Spleen (tissue), 11 donors: ENCODE results near the gene CD82. TPM values are rescaled to one million over a fixed set of nuclear protein-coding genes. Genes with fewer than 3 reads are reported as not detected.

ENCODE experiments used
- DNase-seq: peaks from one replicate; pipeline ENCODE4 v3.0.0-alpha.2; 2020
- H3K27ac ChIP-seq, 8 donors: fragments of 200-600 bp; sonication (generic) in 7 of 8; 1 replicate in 4 of 8; 2 replicates in 4 of 8; pipeline versions ENCODE4 v1.5.0 to v1.8.0; 2016 to 2021; ENCODE audit warnings: inconsistent platforms in 4 of 8, mild to moderate bottlenecking in 4 of 8, moderate library complexity in 1 of 8
- H3K27me3 ChIP-seq, 7 donors: fragments of 200-600 bp; sonication (generic) in 6 of 7; replicated peaks in 1 of 7; 1 replicate in 4 of 7; 2 replicates in 3 of 7; pipeline versions ENCODE4 v1.5.0 to v1.8.0; 2016 to 2021; ENCODE audit warnings: inconsistent platforms in 3 of 7, mild to moderate bottlenecking in 1 of 7
- H3K36me3 ChIP-seq, 6 donors: fragments of 200-600 bp; sonication (generic) in 5 of 6; 1 replicate in 4 of 6; 2 replicates in 2 of 6; pipeline versions ENCODE4 v1.5.0 to v1.8.0; 2016 to 2021; ENCODE audit warnings: inconsistent platforms in 2 of 6
- H3K4me1 ChIP-seq, 6 donors: fragments of 200-600 bp; sonication (generic) in 5 of 6; 1 replicate in 3 of 6; 2 replicates in 3 of 6; pipeline versions ENCODE4 v1.5.0 to v1.8.0; 2016 to 2021; ENCODE audit warnings: inconsistent platforms in 3 of 6
- H3K4me3 ChIP-seq, 8 donors: fragments of 200-600 bp; sonication (generic) in 7 of 8; 1 replicate in 4 of 8; 2 replicates in 4 of 8; pipeline versions ENCODE4 v1.5.0 to v1.8.0; 2016 to 2021; ENCODE audit warnings: inconsistent platforms in 4 of 8, mild to moderate bottlenecking in 4 of 8, moderate library complexity in 2 of 8
- H3K9me3 ChIP-seq, 8 donors: fragments of 200-600 bp; sonication (generic) in 7 of 8; 1 replicate in 4 of 8; 2 replicates in 4 of 8; pipeline versions ENCODE4 v1.5.0 to v1.8.0; 2016 to 2021; ENCODE audit warnings: inconsistent platforms in 4 of 8
- CTCF ChIP-seq, 11 experiments: fragments of 200-600 bp in 7 of 11; fragments of 450-650 bp in 4 of 11; sonication (generic) in 4 of 11; IDR thresholded peaks in 8 of 11; conservative IDR thresholded peaks in 3 of 11; 1 replicate in 7 of 11; 2 replicates in 4 of 11; pipeline versions ENCODE4 v1.4.0 to v1.8.0; 2016 to 2021; ENCODE audit warnings: antibody characterized with exemption in 11 of 11, inconsistent platforms in 4 of 11, mild to moderate bottlenecking in 1 of 11
- POLR2A ChIP-seq, 3 donors: fragments of 450-650 bp; IDR thresholded peaks; one replicate each; pipeline ENCODE4 v1.5.1; 2017; ENCODE audit warnings: antibody characterized with exemption in 3 of 3, mild to moderate bottlenecking in 1 of 3
- POLR2AphosphoS5 ChIP-seq, 3 donors: sonication (generic); formaldehyde crosslinking; IDR thresholded peaks; one replicate each; pipeline ENCODE4 v1.5.1; 2017; ENCODE audit warnings: antibody characterized with exemption in 3 of 3
- WGBS, 5 donors: extraction: QIAGEN DNeasy Blood & Tissue Kit in 3 of 5; methylation state at CpG; one replicate each; pipeline versions ENCODE4 v1.1.5 to v1.1.7; 2013 to 2018; 5-methylcytosine and 5-hydroxymethylcytosine counted together
- intact Hi-C: fragments of 100-400 bp; cut with DNase I; formaldehyde crosslinking; loops from one replicate; pipeline ENCODE4 v1.15.0; 2023; ENCODE audit warnings: low total_unique reads
- polyA plus RNA-seq, 3 donors: library from polyadenylated mRNA; stranded (reverse); fragments of 200-250 nt; gene quantifications; one replicate each; pipeline ENCODE4 v1.2.1, GENCODE V29; 2013
- total RNA-seq, 7 donors: library from RNA; depleted of rRNA in 3 of 7; stranded (reverse); fragments of >200 nt in 3 of 7; fragmentation: NEBNext Ultra II Directional in 4 of 7; extraction: Animal tissue kit (Norgen Biotek cat#: 25700) in 4 of 7; gene quantifications; one replicate each; pipeline versions ENCODE4 v1.1.0 to v1.2.1, GENCODE V29; 2016 to 2021
- donor health status: healthy with polysubstance abuse.
- donor health status: DM: no; HTN: no; CAD: no; lungs with moderate emphysema.
- donor health status: DM: no; HTN: no; CAD: no.
- donor health status: Bipolar disorder and iron deficiency.
- donor health status: healthy.
- donor health status: DM: no; HTN: no; CAD: no.
- donor health status: DM: yes; HTN: yes; CAD: no.

CD82 gene
- total and polyA plus RNA-seq, 10 donors, result 27.8 to 174 (median 95.2) TPM

GRCh38 chr11:44634401-44635281 lies 69.2 kb downstream of the CD82 start:
- no peak for TF ChIP-seq CTCF (IDR thresholded peaks at IDR 0.05 in 8 of 11, conservative IDR thresholded peaks at IDR 0.05 in 3 of 11)
- TF ChIP-seq POLR2AphosphoS5 (IDR thresholded peaks at IDR 0.05), result peak in 1 of 3 donors; percentile 36
- TF ChIP-seq POLR2A (IDR thresholded peaks at IDR 0.05), result no peak
- H3K9me3 ChIP-seq, result no peaks in the 10 kb centered on the region
- intact Hi-C loops, result no loop called here
- H3K4me3 ChIP-seq, result no peak overlapping the region
- peaks cover 0 to 27% (median 14%) of the 10 kb centered on the region in 6 donors for H3K4me1 ChIP-seq
- H3K27me3 ChIP-seq, result peaks cover 0 to 27% (median 0%) of the 10 kb centered on the region in 7 donors
- WGBS, 5 donors, result 52 to 70% (median 58%) methylated on average over 13 to 24 of the region's 24 CpGs
- H3K27ac ChIP-seq, result no peak overlapping the region
- H3K36me3 ChIP-seq, result no peaks in the 10 kb centered on the region
- peak; percentile 76 for DNase-seq

- Histone ChIP-seq H3K27me3 (peaks cover 0 to 27% (median 0%) of the 10 kb centered on the region in 7 donors), H3K4me3 (no peak overlapping the region), H3K9me3 (peaks cover 0 to 10% (median 6%) of the 10 kb centered on the region in 8 donors), H3K36me3 (no peaks in the 10 kb centered on the region), H3K4me1 (peaks cover 0 to 26% (median 12%) of the 10 kb centered on the region in 6 donors), H3K27ac (peak overlapping the region in 2 of 8 donors; percentile 30 to 37)
- no peak for DNase-seq
- intact Hi-C loops, result no loop called here
- TF ChIP-seq CTCF (IDR thresholded peaks at IDR 0.05 in 8 of 11, conservative IDR thresholded peaks at IDR 0.05 in 3 of 11) (no peak), POLR2AphosphoS5 (IDR thresholded peaks at IDR 0.05) (no peak), POLR2A (IDR thresholded peaks at IDR 0.05) (no peak)
- 32 to 76% (median 43%) methylated on average over 2 of the region's 2 CpGs for WGBS, 5 donors
Measured at GRCh38 chr11:44637487-44637886, 72.0 kb downstream of the CD82 start.

- 70 to 86% (median 75%) methylated on average over 7 of the region's 7 CpGs for WGBS, 5 donors
- peak; percentile 39 for DNase-seq
- Histone ChIP-seq H3K4me3 (no peak overlapping the region), H3K9me3 (peaks cover 0 to 16% (median 11%) of the 10 kb centered on the region in 8 donors), H3K27ac (peak overlapping the region in 2 of 8 donors; percentile 11 to 19), H3K36me3 (no peaks in the 10 kb centered on the region), H3K4me1 (peaks cover 0 to 20% (median 9%) of the 10 kb centered on the region in 6 donors), H3K27me3 (peaks cover 0 to 25% (median 0%) of the 10 kb centered on the region in 7 donors)
- TF ChIP-seq POLR2AphosphoS5 (IDR thresholded peaks at IDR 0.05) (no peak), POLR2A (IDR thresholded peaks at IDR 0.05) (no peak), CTCF (IDR thresholded peaks at IDR 0.05 in 8 of 11, conservative IDR thresholded peaks at IDR 0.05 in 3 of 11) (no peak)
- intact Hi-C loops, result no loop called here
Measured at GRCh38 chr11:44638032-44638431, 72.6 kb downstream of the CD82 start.

- intact Hi-C loops, result no loop called here
Measured at GRCh38 chr11:44643217-44643616, 77.8 kb downstream of the CD82 start.

More at GRCh38 chr11:44643217-44643616, 77.8 kb downstream of the CD82 start:
- Histone ChIP-seq H3K36me3 (no peaks in the 10 kb centered on the region), H3K9me3 (peaks cover 0 to 46% (median 34%) of the 10 kb centered on the region in 8 donors), H3K27me3 (no peaks in the 10 kb centered on the region), H3K27ac (no peak overlapping the region), H3K4me3 (no peak overlapping the region), H3K4me1 (peaks cover 0 to 1% (median 0%) of the 10 kb centered on the region in 6 donors)
- TF ChIP-seq CTCF (IDR thresholded peaks at IDR 0.05 in 8 of 11, conservative IDR thresholded peaks at IDR 0.05 in 3 of 11) (no peak), POLR2AphosphoS5 (IDR thresholded peaks at IDR 0.05) (no peak)
- 75 to 96% (median 87%) methylated on average over 1 of the region's 1 CpG for WGBS, 5 donors
- no peak for DNase-seq
